Effector memory CD4-positive, alpha-beta T cell (primary cell): Measurements from ENCODE around the gene DSCAML1.

ENCODE experiments used
- DNase-seq, 3 donors: peaks; one replicate each; pipeline ENCODE4 v3.0.0-alpha.2; 2020
- H3K27ac ChIP-seq: 2 replicates; pipeline ENCODE4 v1.7.0; 2013; ENCODE audit warnings: mild to moderate bottlenecking, low read length, moderate library complexity; ENCODE audit not compliant: insufficient read depth, poor library complexity, severe bottlenecking
- H3K27me3 ChIP-seq: replicated peaks from 2 replicates; pipeline ENCODE4 v1.7.0; 2013; ENCODE audit warnings: mild to moderate bottlenecking, low read length; ENCODE audit not compliant: insufficient read depth, control insufficient read depth, poor library complexity, severe bottlenecking
- H3K36me3 ChIP-seq: 2 replicates; pipeline ENCODE4 v1.7.0; 2013; ENCODE audit warnings: mild to moderate bottlenecking, low read length, moderate library complexity; ENCODE audit not compliant: control insufficient read depth, insufficient read depth
- H3K4me1 ChIP-seq: 2 replicates; pipeline ENCODE4 v1.7.0; 2013; ENCODE audit warnings: low read length, mild to moderate bottlenecking; ENCODE audit not compliant: control insufficient read depth, insufficient read depth, poor library complexity, severe bottlenecking
- H3K4me3 ChIP-seq: 2 replicates; pipeline ENCODE4 v1.7.0; 2013; ENCODE audit warnings: low read length, low read depth, mild to moderate bottlenecking; ENCODE audit not compliant: insufficient read depth, poor library complexity, severe bottlenecking
- H3K9me3 ChIP-seq: 2 replicates; pipeline ENCODE4 v1.7.0; 2013; ENCODE audit warnings: mild to moderate bottlenecking, low read length, moderate library complexity; ENCODE audit not compliant: control insufficient read depth

The DSCAML1 gene

GRCh38 chr11:117437041-117437790, 359.8 kb downstream of the DSCAML1 start:
- Histone ChIP-seq H3K27me3 (no peaks in the 10 kb centered on the region), H3K4me3 (no peak overlapping the region)
- no peak for DNase-seq

GRCh38 chr11:117435326-117435725, 361.7 kb downstream of the DSCAML1 start:
- H3K4me1 ChIP-seq, result no peaks in the 10 kb centered on the region
- H3K27ac ChIP-seq, result no peak overlapping the region
- H3K27me3 ChIP-seq, result no peaks in the 10 kb centered on the region
- H3K4me3 ChIP-seq, result no peak overlapping the region
- no peaks in the 10 kb centered on the region for H3K36me3 ChIP-seq
- H3K9me3 ChIP-seq, result no peaks in the 10 kb centered on the region
- no peak for DNase-seq

More at GRCh38 chr11:117437041-117437790, 359.8 kb downstream of the DSCAML1 start:
- Histone ChIP-seq H3K4me1 (no peaks in the 10 kb centered on the region), H3K36me3 (no peaks in the 10 kb centered on the region), H3K9me3 (no peaks in the 10 kb centered on the region), H3K27ac (no peak overlapping the region)

GRCh38 chr11:117434481-117434880, 362.5 kb downstream of the DSCAML1 start:
- Histone ChIP-seq H3K27me3 (no peaks in the 10 kb centered on the region), H3K9me3 (no peaks in the 10 kb centered on the region), H3K4me3 (no peak overlapping the region), H3K36me3 (no peaks in the 10 kb centered on the region), H3K4me1 (no peaks in the 10 kb centered on the region), H3K27ac (no peak overlapping the region)
- DNase-seq, result no peak

- DNase-seq, result no peak
- no peak overlapping the region for H3K4me3 ChIP-seq
- no peaks in the 10 kb centered on the region for H3K27me3 ChIP-seq
- no peaks in the 10 kb centered on the region for H3K36me3 ChIP-seq
- no peak overlapping the region for H3K27ac ChIP-seq
- no peaks in the 10 kb centered on the region for H3K9me3 ChIP-seq
- H3K4me1 ChIP-seq, result no peaks in the 10 kb centered on the region
Observed at GRCh38 chr11:117433717-117434116, 363.3 kb downstream of the DSCAML1 start.

DNA sequence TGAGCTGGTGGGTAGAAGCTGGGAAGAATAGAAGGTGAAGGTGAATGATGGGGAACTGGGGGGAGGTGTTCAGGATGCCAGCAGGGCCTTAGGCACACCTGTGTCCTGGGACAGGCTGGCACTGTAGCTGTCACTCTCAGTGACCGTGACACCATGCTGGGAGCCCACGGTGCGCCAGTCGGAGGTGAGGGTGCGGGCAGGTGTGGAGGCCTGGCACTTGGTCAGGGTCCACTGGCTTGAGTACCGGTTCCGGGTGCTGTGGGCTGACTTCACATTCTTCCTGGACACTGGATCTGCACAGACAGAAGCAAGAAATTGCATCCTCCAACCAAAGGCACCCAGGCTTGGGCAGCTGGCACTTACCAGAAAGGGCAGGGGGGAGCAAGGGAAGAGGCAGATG, 365.6 kb downstream of the DSCAML1 start:
- H3K36me3 ChIP-seq, result no peaks in the 10 kb centered on the region
- no peaks in the 10 kb centered on the region for H3K27me3 ChIP-seq
- no peak for DNase-seq
- no peaks in the 10 kb centered on the region for H3K9me3 ChIP-seq
- no peaks in the 10 kb centered on the region for H3K4me1 ChIP-seq
- H3K27ac ChIP-seq, result no peak overlapping the region
- H3K4me3 ChIP-seq, result no peak overlapping the region

DNA sequence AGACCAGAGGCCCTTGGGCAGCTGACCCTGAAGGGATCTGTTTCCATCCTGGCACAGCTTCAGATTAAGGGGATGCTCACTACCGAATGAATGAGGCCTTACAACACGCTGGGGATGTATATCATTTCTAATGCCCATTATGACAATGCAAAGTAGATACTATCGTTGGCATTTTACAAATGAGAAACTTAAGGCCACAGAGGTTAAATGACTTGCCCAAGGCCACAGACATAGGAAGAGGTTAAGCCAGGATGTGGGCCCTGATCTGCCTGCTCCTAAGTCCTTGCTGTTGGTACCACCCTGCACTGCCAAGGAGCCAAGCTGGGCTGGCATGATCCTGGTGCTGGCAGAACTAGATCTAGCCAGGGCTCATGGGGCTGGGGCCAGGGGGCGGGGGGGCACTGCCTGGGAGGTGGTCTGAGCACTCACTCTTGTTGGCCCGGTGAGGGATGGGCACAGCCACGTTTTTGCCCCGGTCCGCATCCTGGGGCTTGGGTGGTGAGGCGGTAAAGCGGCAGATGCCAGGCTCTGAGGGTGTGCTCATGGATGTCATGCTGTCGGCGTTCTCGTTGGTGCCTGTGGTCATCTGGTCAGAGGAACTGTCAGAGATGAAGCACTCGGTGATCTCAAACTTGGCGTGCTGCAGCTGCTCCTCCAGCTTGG, 366.6 kb downstream of the DSCAML1 start:
- Histone ChIP-seq H3K4me1 (peaks cover 5% of the 10 kb centered on the region), H3K4me3 (no peak overlapping the region), H3K27ac (no peak overlapping the region), H3K36me3 (no peaks in the 10 kb centered on the region), H3K27me3 (no peaks in the 10 kb centered on the region), H3K9me3 (no peaks in the 10 kb centered on the region)
- no peak for DNase-seq

GRCh38 chr11:117428856-117429229, 368.2 kb downstream of the DSCAML1 start:
- DNase-seq, result no peak
- H3K9me3 ChIP-seq, result no peaks in the 10 kb centered on the region
- no peak overlapping the region for H3K27ac ChIP-seq
- H3K4me3 ChIP-seq, result no peak overlapping the region
- H3K27me3 ChIP-seq, result no peaks in the 10 kb centered on the region
- no peaks in the 10 kb centered on the region for H3K36me3 ChIP-seq
- H3K4me1 ChIP-seq, result peaks cover 5% of the 10 kb centered on the region

GRCh38 chr11:117428186-117428855, 368.7 kb downstream of the DSCAML1 start:
- Histone ChIP-seq H3K4me3 (no peak overlapping the region), H3K9me3 (no peaks in the 10 kb centered on the region), H3K36me3 (no peaks in the 10 kb centered on the region), H3K27ac (no peak overlapping the region), H3K4me1 (peaks cover 5% of the 10 kb centered on the region), H3K27me3 (no peaks in the 10 kb centered on the region)
- no peak for DNase-seq

GRCh38 chr11:117427356-117427874, 369.6 kb downstream of the DSCAML1 start:
- H3K36me3 ChIP-seq, result no peaks in the 10 kb centered on the region
- H3K4me3 ChIP-seq, result no peak overlapping the region
- DNase-seq, result no peak
- no peaks in the 10 kb centered on the region for H3K27me3 ChIP-seq
- H3K9me3 ChIP-seq, result no peaks in the 10 kb centered on the region
- no peak overlapping the region for H3K27ac ChIP-seq
- H3K4me1 ChIP-seq, result peaks cover 5% of the 10 kb centered on the region

- DNase-seq, result no peak
- Histone ChIP-seq H3K4me1 (peaks cover 5% of the 10 kb centered on the region), H3K36me3 (no peaks in the 10 kb centered on the region), H3K27ac (no peak overlapping the region), H3K27me3 (no peaks in the 10 kb centered on the region), H3K4me3 (no peak overlapping the region), H3K9me3 (no peaks in the 10 kb centered on the region)
Observed at GRCh38 chr11:117426941-117427340, 370.1 kb downstream of the DSCAML1 start.
